Measurements from ENCODE around the gene CDC42EP5. TPM values are rescaled to one million over a fixed set of nuclear protein-coding genes. Genes with fewer than 3 reads are reported as not detected.
A peak's percentile ranks its signal among the peaks of the same experiment; 100 is the strongest.
"Not testable (repeated sequence)": the region's sequence is repeated elsewhere in the genome, so short reads cannot be mapped to it uniquely, and the experiment has no call there.

The CDC42EP5 gene
- total RNA-seq, 2 experiments from 2014 or later: not detected

- H3K36me3 Mint-ChIP-seq (ENCODE audit: low read depth): peaks cover 68% of the 10 kb centered on the region
- H3K27ac Mint-ChIP-seq: no peak overlapping the region
- ATAC-seq (no peak), DNase-seq (no peak)
- H3K4me1 Mint-ChIP-seq (ENCODE audit: low read depth): peaks cover 34% of the 10 kb centered on the region
- ChIA-PET POLR2A (no interaction called here), CTCF (no interaction called here)
- no peaks in the 10 kb centered on the region for H3K9me3 Mint-ChIP-seq (ENCODE audit: insufficient read depth)
- no peak overlapping the region for H3K4me3 Mint-ChIP-seq
- H3K27me3 Mint-ChIP-seq (ENCODE audit: low read depth): no peaks in the 10 kb centered on the region
These were observed 21.1 kb downstream of the CDC42EP5 start for GRCh38 chr19:54451997-54452396.

- Mint-ChIP-seq H3K36me3 (ENCODE audit: low read depth) (peaks cover 66% of the 10 kb centered on the region), H3K27ac (peak overlapping the region; percentile 100), H3K4me3 (peak overlapping the region; percentile 97), H3K4me1 (ENCODE audit: low read depth) (peaks cover 36% of the 10 kb centered on the region), H3K27me3 (ENCODE audit: low read depth) (no peaks in the 10 kb centered on the region), H3K9me3 (ENCODE audit: insufficient read depth) (no peaks in the 10 kb centered on the region)
- CTCF ChIA-PET: interaction anchor here (0.9 kb wide), 1 partner anchor 11 kb away, joined by 3 read pairs; no protein-coding TSS in a partner anchor
- no peak for ATAC-seq
- no peak for DNase-seq
- POLR2A ChIA-PET: no interaction called here
These were observed 21.7 kb downstream of the CDC42EP5 start for GRCh38 chr19:54451331-54451871.

- ChIA-PET POLR2A (interaction anchor here (2.9 kb wide), 1 partner anchor 13 kb away, joined by 22 read pairs; the partner anchor contains the start of gene LENG9), CTCF (interaction anchor here (1.5 kb wide), 1 partner anchor 58 kb away, joined by 4 read pairs; no protein-coding TSS in a partner anchor)
- Mint-ChIP-seq H3K4me1 (ENCODE audit: low read depth) (peaks cover 36% of the 10 kb centered on the region), H3K27me3 (ENCODE audit: low read depth) (no peaks in the 10 kb centered on the region), H3K36me3 (ENCODE audit: low read depth) (peaks cover 64% of the 10 kb centered on the region), H3K4me3 (peak overlapping the region; percentile 97), H3K27ac (peak overlapping the region; percentile 100), H3K9me3 (ENCODE audit: insufficient read depth) (no peaks in the 10 kb centered on the region)
- DNase-seq: no peak
- ATAC-seq: no peak
These were observed 23.4 kb downstream of the CDC42EP5 start for GRCh38 chr19:54449701-54450069.

GRCh38 chr19:54448774-54449700 lies 24.1 kb downstream of the CDC42EP5 start, which contains the start of gene LENG8:
LENG8 (plus strand) TSS chr19:54449199; CDS start chr19:54451345, 2,146 bp downstream.
- Mint-ChIP-seq H3K27ac (peak within 1 kb of the TSS; percentile 100), H3K27me3 (ENCODE audit: low read depth) (no peaks in the 10 kb centered on the region), H3K9me3 (ENCODE audit: insufficient read depth) (no peaks in the 10 kb centered on the region), H3K36me3 (ENCODE audit: low read depth) (peaks cover 66% of the 10 kb centered on the region), H3K4me3 (peak within 1 kb of the TSS; percentile 97), H3K4me1 (ENCODE audit: low read depth) (peaks cover 36% of the 10 kb centered on the region)
- DNase-seq (peak; percentile 98), ATAC-seq (peak; percentile 92)
- ChIA-PET POLR2A (interaction anchor here (0.6 to 2.9 kb wide), 16 partner anchors 10 to 1232 kb away, joined by 3 to 22 read pairs (median 4); partner anchors contain the start of gene LENG9), CTCF (interaction anchor here (0.7 to 1.7 kb wide), 10 partner anchors 11 to 712 kb away, joined by 3 to 19 read pairs (median 4); partner anchors contain the start of genes LENG9 and TTYH1)

- ChIA-PET POLR2A (interaction anchor here (0.6 to 2.9 kb wide), 16 partner anchors 9 to 1016 kb away, joined by 3 to 22 read pairs (median 4); partner anchors contain the start of genes LENG9 and ZNF761), CTCF (interaction anchor here (0.7 to 1.7 kb wide), 11 partner anchors 10 to 712 kb away, joined by 3 to 19 read pairs (median 4); partner anchors contain the start of genes LENG9 and TTYH1)
- peaks cover 60% of the 10 kb centered on the region for H3K36me3 Mint-ChIP-seq (ENCODE audit: low read depth)
- H3K4me1 Mint-ChIP-seq (ENCODE audit: low read depth): peaks cover 36% of the 10 kb centered on the region
- H3K4me3 Mint-ChIP-seq: peak overlapping the region; percentile 97
- H3K9me3 Mint-ChIP-seq (ENCODE audit: insufficient read depth): no peaks in the 10 kb centered on the region
- H3K27ac Mint-ChIP-seq: peak overlapping the region; percentile 100
- DNase-seq: peak; percentile 38
- no peaks in the 10 kb centered on the region for H3K27me3 Mint-ChIP-seq (ENCODE audit: low read depth)
- peak; percentile 12 for ATAC-seq
These were observed 24.9 kb downstream of the CDC42EP5 start for GRCh38 chr19:54448040-54448773.

- CTCF ChIA-PET; H3K27me3 Mint-ChIP-seq (ENCODE audit: low read depth); DNase-seq; H3K4me3 Mint-ChIP-seq; POLR2A ChIA-PET; H3K27ac Mint-ChIP-seq; ATAC-seq; H3K9me3 Mint-ChIP-seq (ENCODE audit: insufficient read depth): not testable (repeated sequence)
- peaks cover 30% of the 10 kb centered on the region for H3K4me1 Mint-ChIP-seq (ENCODE audit: low read depth)
- H3K36me3 Mint-ChIP-seq (ENCODE audit: low read depth): peaks cover 48% of the 10 kb centered on the region
These were observed 26.7 kb downstream of the CDC42EP5 start for GRCh38 chr19:54446349-54446748.

GRCh38 chr19:54444737-54445136 lies 28.4 kb downstream of the CDC42EP5 start:
- H3K9me3 Mint-ChIP-seq (ENCODE audit: insufficient read depth): no peaks in the 10 kb centered on the region
- ATAC-seq (no peak), DNase-seq (no peak)
- peaks cover 14% of the 10 kb centered on the region for H3K4me1 Mint-ChIP-seq (ENCODE audit: low read depth)
- POLR2A ChIA-PET: no interaction called here
- no peak overlapping the region for H3K4me3 Mint-ChIP-seq
- peaks cover 32% of the 10 kb centered on the region for H3K36me3 Mint-ChIP-seq (ENCODE audit: low read depth)
- H3K27ac Mint-ChIP-seq: no peak overlapping the region
- H3K27me3 Mint-ChIP-seq (ENCODE audit: low read depth): no peaks in the 10 kb centered on the region
- CTCF ChIA-PET: no interaction called here

GRCh38 chr19:54440641-54441040 lies 32.5 kb downstream of the CDC42EP5 start:
- Mint-ChIP-seq H3K4me3 (no peak overlapping the region), H3K36me3 (ENCODE audit: low read depth) (peaks cover 26% of the 10 kb centered on the region), H3K4me1 (ENCODE audit: low read depth) (no peaks in the 10 kb centered on the region), H3K27me3 (ENCODE audit: low read depth) (no peaks in the 10 kb centered on the region), H3K9me3 (ENCODE audit: insufficient read depth) (no peaks in the 10 kb centered on the region), H3K27ac (no peak overlapping the region)
- DNase-seq: no peak
- ChIA-PET CTCF (no interaction called here), POLR2A (no interaction called here)
- no peak for ATAC-seq

GRCh38 chr19:54439174-54439851 lies 33.8 kb downstream of the CDC42EP5 start:
- peaks cover 9% of the 10 kb centered on the region for H3K4me1 Mint-ChIP-seq (ENCODE audit: low read depth)
- ChIA-PET CTCF (interaction anchor here (0.9 to 3.0 kb wide), 5 partner anchors 9 to 174 kb away, joined by 3 to 19 read pairs (median 5); partner anchors contain the start of gene LENG8), POLR2A (interaction anchor here (1.0 to 2.2 kb wide), 2 partner anchors 9 to 11 kb away, joined by 3 to 7 read pairs; partner anchors contain the start of gene LENG8)
- peak; percentile 44 for DNase-seq
- H3K27ac Mint-ChIP-seq: no peak overlapping the region
- no peak overlapping the region for H3K4me3 Mint-ChIP-seq
- peaks cover 17% of the 10 kb centered on the region for H3K36me3 Mint-ChIP-seq (ENCODE audit: low read depth)
- H3K27me3 Mint-ChIP-seq (ENCODE audit: low read depth): no peaks in the 10 kb centered on the region
- ATAC-seq: peak; percentile 67
- no peaks in the 10 kb centered on the region for H3K9me3 Mint-ChIP-seq (ENCODE audit: insufficient read depth)

- Mint-ChIP-seq H3K9me3 (ENCODE audit: insufficient read depth) (no peaks in the 10 kb centered on the region), H3K4me1 (ENCODE audit: low read depth) (peaks cover 13% of the 10 kb centered on the region), H3K4me3 (no peak overlapping the region), H3K27ac (no peak overlapping the region), H3K27me3 (ENCODE audit: low read depth) (no peaks in the 10 kb centered on the region), H3K36me3 (ENCODE audit: low read depth) (peaks cover 8% of the 10 kb centered on the region)
- DNase-seq: no peak
- ChIA-PET CTCF (interaction anchor here (3.0 kb wide), 1 partner anchor 12 kb away, joined by 19 read pairs; the partner anchor contains the start of gene LENG8), POLR2A (interaction anchor here (0.6 kb wide), 1 partner anchor 31 kb away, joined by 3 read pairs; no protein-coding TSS in a partner anchor)
- ATAC-seq: no peak
These were observed 36.4 kb downstream of the CDC42EP5 start for GRCh38 chr19:54436628-54437252.

Data from activated CD8-positive, alpha-beta T cell treated with anti-CD3 and anti-CD28 coated beads, Interleukin-2, amount 10 ng/mL, durations not matched to agents 7 days and 5 days (primary cell).